Stimulated activated naive CD4-positive, alpha-beta T cell (primary cell): Measurements from ENCODE around the gene ADNP.

Experiments used
- DNase-seq, 6 experiments: peaks; one replicate each; lab custom pipeline; 2025; lab: John Stamatoyannopoulos, UW

ADNP gene

DNA sequence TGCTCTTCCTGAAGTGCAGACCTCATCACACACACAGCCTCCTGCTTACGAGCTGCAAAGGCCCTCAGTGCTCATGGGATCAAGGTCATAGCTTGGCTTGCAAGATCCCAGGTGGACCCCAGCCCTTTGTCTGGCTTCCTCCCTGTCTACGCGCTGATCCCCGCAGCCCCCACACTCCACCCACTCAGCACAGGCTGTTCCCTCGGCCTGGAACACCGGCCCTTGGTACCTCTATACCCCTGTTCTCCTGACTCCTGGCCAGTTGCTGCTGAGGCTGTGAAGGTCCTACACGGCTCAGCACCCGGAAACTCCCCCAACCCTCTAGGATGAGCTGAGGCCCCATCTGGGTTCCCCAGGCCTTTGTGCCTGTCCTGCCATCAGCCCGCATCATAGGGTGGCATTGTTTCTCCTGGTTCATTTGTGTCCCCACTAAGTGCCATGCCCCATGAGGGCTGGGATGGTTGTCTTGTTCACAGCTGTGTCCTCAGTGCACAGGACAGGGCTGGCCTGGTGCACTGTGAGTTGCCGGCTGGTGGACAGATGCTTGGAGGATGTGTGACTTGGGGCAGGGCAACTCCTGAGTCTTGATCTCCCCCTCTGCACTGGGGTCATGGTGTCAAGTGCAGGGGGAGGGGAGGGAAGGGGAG lies 57.0 kb downstream of the ADNP start:
- no peak for DNase-seq

DNA sequence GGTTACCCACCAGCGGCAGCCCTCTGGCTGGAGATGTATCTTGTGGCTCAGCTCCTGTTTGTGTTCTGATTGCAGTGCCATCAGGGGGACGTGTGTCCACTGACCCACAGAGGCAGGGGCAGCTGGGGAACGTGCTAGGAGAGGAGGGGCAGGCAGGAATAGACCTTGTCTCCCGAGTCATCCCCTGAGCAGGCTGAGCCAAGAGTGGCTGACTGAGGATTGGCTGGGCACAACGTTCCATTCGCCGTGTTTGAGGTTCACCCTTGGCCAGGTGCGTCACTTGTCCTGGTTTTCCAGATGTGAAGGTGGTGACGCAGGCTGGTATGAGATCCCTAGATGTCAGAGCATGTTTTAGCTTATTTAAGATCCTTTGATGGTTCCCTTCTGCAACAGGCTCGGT lies 57.7 kb downstream of the ADNP start:
- DNase-seq, result no peak

DNA sequence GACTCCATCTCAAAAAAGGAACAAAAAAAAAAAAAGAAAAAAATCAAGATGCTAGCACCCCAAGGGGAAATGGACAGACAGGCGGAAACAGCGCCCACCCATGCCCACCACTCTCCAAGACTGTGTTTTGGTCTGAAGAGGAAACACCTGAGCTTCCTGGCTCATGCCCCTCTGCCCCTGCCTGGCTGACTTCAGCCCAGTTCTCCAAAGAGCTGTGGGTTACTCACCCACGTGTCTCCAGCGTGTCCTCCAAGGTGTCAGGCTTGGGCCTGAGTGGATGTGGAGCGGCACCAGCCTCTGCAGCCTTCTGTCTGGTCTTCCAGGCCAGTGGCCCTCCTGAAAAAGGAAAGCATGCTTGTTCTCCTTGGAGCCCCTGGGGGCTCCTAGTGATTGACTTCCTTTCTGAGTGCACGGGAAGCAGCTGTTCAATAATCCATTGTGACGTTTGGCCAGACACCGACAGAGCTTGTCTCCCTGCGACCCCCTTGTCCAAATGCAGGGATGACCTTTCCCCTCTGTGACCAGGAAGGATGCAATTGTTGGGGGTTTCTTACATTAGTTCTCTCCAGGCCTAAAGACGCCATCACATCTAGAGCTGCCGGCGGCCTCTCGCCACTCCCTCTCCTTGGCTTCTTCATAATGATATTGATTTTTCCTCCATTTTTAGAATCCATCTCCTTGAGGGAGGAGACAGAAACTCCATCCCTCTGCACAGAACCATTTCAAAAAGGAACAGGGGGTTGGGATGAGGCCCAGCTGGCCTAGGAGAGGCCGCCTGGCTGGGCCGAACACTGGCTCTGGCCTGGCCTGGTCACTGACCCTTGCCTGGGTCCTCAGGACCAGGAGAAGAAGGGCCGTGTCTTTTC lies 58.4 kb downstream of the ADNP start:
- no peak for DNase-seq

DNA sequence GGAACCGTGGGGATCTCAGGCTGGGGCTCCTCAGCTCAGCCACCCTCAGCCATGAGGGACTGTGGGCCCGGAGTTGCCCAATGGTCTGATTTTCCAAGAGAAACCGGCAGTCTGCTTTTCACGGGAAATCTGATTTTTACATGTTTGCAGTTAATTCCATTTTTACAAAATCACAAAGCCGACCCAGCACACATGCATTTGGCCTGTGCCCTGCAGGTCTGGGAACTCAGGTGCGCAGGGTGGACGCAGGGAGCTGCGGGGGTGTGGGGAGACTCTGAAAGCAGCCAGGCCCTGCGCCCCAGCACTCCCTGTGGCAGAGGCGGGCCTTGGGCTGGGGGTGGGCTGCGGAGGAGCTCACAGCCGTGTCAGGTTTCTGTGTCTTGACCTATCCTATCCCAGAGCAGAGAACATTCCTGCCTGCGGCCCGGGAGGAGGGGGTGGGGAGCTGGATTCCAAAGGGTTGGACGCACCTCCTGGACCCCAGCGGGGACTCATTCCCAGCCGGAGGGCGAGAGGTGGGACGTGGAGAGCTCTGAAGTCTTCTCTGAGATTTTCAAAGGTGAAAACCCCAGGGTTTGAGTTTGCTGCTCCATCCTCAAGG lies 60.6 kb downstream of the ADNP start:
- DNase-seq, result no peak

DNA sequence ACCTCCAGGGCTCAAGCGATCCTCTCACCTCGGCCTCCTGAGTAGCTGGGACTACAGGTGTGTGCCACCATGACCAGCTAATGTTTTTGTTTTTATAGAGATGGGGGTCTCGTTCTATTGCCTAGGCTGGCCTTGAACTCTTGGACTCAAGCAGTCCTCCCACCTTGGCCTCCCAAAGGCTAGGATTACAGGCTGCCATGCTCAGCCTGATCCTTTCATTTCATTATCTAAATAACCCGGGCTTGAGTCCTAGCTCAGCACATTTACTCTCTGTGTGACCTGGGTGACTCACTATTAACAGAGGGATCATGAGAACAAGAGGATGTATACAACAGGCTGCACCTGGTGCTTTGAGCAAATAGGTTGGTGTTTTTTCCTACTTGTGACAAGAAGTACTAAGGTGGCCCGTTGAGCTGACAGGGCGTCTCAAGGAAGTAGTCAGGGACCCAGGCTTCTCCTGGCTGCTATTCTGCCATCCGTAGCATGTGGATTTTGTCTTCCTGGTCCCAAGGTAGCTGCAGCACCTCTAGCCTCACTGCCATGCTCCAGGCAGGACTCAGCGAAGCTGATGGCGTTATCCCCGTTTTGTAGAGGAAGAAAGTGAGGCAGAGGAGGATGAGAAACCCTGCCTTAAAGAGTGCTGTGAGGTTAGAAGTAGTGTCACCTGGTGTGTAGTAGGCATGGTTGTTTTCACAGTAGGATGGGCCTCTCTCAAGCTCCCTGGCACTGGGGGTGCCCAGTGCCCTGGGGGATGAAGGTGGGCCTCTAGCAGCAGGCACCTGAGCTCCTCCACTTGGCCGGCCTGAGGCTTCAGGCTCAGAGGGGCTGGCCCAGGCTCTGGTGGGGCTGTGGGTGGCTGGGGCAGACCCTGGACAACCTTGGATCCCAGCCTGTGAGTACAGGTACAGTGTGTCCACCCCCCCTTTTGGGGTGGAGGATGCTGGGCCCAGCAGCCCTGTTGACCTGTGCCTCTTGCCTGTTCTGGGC lies 62.4 kb downstream of the ADNP start:
- DNase-seq, result no peak

DNA sequence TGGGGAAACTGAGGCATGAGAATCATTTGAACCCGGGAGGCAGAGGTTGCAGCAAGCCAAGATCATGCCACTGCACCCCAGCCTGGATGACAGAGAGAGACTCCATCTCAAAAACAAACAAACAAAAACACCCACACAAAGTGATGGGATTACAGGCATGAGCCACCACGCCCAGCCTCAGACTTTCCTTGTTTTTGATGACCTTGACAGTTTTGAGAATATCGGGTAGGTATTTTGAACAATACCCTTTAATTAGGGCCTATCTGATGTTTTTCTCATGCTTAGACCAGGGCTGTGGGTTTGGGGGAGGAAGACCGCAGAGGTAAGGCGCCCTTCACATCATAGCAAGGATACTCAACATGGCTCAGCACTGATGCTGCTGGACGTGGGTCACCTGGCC lies 63.4 kb downstream of the ADNP start:
- no peak for DNase-seq

DNA sequence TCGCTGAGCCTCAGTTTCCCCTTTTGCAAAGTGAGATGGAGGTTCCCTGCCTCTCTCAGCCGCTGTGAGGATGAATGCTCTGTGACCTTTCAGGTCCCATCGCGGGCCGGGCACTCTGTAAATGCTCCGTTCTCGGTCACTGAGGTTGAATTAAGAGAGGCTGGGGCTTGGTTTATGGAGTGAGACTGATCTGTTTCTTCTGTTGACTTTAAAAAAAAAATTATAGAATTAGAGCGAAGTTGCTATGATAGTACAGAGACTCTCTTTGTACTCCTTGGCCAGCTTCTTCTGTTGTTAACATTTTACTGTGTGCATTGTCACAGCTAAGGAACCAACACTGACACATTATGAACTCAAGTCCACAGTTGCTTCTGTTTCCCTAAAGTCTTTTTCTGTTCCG lies 64.4 kb downstream of the ADNP start:
- no peak for DNase-seq

DNA sequence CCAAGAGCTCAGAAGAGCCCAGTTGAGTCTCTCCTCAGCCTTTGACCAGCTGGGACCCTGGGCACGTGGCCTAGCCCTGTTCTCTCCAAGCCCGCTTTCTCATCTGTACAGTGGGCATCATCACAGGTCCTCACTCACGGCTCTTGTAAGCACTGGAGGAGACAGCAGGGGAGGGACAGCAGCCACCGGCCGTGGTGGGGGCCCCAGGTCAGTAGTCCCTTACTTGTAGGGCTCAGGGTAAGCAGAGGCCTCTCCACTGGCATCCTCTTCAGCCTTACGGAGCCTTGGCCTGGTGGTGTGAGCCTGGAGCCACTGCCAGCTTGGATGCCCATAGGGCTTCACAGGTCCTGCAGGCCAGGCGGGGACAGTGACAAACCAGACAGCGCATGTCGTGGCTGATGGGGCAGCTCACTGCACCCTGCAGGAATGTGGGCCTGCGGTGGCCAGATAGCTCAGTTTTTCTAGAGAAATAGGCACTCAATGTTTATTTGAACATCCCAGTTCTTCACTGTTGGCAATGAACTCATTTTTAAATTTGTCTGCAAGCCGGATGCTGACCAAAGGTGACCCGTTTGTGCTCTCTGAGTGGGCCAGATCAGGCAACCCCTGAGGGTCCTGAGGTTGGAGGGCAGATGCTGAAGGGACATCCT lies 65.1 kb downstream of the ADNP start:
- DNase-seq, result no peak

DNA sequence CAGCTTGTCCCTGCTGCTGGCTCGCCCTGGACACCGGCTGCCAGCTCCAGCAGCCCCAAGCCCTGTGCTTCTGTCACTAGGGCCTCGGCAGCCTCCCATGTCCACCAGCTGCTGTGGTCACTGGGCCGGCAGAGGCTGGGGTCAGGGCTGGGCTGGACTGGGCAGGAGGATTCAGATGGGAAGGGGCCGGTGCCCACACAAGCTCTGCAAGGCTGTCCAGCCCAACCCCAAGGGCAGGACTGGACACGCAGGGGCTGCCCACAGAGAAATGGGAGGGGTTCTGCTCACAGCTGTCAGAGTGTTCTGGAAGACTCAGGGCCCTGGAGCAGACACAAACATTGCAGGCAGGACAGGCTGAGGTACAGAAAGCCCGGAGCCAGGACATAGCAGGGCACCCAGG lies 65.6 kb downstream of the ADNP start:
- no peak for DNase-seq

DNA sequence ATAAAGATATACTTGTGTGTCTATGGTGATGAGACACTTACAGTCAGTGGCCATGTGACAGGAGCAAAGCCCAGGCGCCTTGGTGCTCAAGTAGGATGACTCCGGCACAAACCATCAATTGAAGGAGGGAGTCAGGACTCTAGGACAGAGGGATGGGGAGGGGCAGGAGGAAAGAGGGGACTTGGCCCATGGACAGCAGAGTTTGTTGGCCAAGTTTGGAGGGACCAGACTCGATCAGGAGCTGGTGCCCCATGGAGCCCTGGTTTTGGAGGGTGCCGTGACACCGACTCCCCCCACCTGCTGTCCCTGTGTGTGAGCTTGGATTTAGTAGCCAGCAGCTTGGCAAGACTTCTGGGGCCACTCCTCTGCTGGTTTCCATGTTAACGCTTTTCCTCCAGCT lies 66.1 kb downstream of the ADNP start:
- DNase-seq, result no peak

DNA sequence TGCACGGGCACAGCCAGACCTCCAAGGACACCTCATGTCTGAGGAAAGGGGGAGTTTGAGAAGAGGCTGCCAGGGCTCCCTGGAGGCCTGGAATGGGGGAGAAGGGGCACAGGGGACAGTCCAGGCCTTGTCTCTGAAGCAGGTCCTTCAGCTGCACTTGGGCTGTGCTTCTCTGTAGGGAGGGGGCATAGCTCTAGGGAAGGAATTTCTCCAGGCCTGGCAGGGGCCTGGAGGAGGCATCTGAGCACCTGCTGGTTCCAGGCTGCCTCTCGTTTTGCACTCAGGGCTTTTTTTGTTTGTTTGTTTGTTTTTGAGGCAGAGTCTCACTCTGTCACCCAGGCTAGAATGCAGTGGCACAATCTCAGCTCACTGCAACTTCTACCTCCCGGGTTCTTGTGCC lies 68.7 kb downstream of the ADNP start:
- DNase-seq, result no peak

DNA sequence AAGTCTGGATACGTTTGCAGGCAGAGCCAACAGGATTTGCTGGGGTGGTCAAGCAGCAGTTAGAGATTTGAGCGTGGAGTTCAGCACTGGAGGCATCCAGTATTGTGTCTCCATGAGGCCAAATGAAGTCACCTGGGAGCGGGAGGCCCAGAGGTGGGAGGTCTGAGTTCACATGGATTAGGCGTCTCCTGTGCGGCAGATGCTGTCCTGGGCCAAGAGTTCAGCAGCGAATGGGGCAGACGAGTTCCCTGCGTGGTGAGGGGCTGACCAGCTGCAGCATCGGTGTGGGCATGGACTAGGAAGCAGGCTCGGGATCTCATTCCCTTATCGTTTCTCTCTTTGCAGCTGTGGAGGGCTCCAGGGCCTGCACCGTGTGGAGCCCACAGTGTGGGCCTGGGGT lies 70.2 kb downstream of the ADNP start:
- DNase-seq, result no peak

DNA sequence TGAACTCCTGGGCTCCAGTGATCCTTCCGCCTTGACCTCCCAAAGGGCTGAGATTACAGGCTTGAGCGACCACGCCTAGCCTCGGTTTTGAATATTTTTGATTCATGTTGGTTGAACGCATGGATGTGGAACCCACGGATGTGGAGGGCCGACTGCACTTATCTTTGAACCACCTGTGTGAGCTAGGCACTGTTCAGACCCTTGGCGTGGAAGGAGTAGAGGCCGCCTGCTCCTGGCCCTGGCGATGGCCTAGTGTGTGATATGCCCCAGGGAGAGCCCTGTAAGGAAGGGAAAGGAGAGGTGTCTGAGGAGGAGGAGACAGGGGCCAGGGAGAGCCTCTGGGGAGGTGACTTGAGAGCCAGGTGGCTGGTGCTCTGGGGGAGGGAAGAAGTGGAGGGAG lies 72.1 kb downstream of the ADNP start:
- no peak for DNase-seq

DNA sequence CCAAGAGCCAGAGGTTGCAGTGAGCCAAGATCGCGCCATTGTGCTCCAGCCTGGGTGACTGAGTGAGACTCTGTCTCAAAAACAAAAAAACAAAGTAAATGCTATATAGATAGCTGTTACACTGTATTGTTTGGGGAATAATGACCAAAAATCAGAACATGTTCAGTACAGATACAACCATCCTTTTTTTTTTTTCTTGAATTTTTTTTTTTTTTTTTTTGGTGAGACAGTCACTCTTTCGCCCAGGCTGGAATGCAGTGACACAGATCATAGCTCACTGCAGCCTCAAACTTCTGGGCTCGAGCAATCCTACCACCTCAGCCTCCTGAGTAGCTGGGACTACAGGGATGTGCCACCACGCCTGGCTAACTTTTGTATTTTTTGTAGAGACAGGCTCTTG lies 72.7 kb downstream of the ADNP start:
- no peak for DNase-seq

DNA sequence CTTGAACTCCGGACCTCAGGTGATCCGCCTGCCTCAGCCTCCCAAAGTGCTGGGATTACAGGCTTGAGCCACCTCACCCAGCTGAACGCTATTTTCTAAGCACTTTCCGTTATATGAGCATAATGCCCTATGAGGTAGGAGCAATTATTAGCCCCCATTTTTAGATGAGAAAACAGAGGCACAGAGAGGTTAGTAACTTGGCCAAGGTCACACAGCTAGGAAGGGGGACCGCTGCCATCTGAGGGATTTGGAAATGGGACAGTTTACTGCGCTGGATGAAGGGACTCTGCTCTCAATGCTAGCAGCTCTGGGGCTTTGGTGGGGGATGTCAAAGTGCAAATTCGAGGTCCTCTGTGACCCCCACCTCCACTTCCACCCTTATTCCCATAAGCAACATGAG lies 73.9 kb downstream of the ADNP start:
- DNase-seq, result no peak

DNA sequence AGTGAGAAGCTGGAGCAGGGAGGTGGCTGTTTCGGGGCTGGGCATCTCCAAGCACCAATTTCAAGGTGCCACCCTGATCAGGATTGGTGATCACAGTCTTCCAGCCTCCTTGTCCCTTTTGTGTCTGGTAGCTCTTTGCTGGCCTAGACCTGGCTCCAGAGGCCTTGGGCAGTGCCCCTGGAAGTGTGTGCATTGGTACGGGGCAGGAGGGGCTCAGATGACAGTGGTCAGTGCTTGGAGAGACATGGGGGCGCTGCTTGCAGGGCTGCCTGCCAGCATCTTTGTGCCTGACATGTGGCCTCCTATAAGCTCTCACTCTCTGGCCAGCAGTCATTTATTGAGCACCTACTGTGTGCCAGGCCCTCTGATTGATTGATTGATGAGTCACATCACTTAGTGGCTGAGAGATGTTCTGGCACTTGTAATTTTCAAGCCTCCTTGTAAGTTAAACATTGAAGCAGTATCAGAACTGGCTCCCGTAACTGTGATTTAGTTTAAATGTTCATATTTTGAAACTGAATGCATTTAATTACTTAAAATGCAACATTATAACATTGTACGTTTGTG lies 74.7 kb downstream of the ADNP start:
- no peak for DNase-seq

DNA sequence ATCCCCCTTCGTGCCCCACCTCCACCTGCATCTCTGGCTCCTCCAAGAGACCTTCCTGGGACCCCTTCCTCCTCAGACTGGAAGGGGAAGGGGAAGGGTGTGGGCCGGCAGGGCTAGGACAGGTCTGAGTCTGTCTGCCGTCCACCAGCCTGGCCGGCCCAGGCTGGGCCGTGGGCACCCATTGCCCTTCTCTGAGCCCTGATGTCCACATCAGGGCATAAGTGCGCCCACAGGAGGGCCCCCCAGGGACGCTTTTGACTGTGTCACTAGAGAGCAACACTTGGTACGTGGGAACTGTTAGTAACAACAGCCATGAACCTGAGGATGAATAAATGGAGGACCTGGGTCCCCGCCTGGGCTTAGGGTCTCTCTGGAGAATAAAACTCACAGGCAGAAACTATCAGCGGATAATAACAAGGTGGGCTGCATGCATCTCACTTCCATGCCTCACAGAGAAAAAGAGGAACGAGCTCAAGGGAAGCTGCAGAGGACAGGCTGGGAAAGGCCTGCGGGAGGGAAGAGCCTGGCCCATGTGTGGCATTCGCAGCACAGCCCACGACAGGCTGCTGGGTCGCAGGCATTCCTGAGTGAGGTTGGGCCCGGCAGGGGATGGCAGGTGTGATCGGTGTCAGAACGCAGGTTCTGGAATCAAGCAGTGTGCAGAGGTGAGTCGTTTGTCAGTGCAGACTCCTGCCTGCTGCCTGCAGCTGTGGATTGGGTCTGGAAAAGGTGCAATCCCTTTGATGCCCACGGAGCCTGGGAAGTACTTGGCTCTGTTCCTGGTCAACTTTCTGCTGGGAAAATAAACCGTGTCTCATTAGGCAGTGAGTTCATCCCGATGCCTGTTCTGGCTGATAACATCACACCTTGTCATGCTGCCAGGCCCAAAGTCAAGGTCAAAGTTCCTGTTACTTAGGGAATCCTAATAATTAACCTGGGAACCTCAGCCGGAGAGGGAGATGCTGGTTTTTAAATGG lies 75.5 kb downstream of the ADNP start:
- DNase-seq, result no peak

DNA sequence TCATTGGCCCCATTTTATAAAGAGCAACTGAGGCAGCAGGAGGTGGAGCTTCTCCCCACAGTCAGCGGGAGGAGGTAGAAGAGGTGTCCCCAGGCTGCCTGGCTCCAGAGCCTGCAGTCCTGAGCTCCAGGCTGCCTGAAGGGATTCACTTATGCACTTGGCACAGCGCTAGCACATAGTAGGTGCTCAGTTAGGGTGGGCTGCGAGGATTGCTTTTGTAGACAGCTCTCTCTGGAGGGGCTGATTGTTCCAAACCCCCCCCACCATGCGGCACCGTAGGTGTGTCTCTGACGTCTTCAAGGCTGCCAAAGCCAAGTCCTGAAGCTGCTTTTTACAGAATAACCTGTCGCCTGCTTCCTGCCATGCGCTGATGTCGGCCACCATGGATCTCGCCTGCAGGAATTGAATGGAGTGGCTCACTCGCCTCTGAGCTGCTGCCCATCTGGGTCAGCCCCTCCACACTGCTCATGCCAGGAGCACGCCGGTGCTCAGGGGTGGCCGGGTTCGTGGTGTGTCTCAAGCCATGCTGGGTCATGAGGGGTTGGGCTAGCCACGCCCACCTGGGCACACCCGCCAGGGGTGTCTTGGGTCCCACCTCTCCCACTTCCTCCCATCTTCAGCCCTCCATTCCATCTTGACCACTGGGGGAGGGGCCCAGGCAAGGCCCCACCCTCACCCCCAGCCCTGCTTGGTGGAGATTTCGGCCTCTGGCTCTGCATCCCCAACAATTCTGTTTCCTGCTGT lies 76.6 kb downstream of the ADNP start:
- DNase-seq, result no peak

DNA sequence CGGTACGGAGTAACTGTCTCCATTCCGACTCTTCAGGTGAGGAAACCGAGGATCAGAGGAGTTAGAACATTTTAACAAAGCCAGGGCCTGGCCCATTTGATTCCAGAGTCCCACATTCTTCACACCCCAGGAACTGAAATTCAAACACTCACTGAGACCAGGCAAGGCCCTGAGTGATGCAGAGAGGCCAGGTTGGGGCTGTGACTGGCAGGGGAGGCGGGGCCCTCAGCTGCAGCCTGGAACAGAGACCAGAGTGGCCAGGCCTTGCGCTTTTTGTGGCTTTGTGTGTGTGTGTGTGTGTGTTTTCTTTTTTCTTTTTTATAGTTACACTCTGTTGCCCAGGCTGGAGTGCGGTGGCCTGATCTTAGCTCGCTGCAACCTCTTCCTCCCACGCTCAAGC lies 79.2 kb downstream of the ADNP start:
- no peak for DNase-seq
